Kidney epithelial cell (primary cell): ENCODE measurements around the gene CLDN9. TPM values are rescaled to one million over a fixed set of nuclear protein-coding genes. Genes with fewer than 3 reads are reported as not detected.

ENCODE experiments used
- DNase-seq: peaks from one replicate; pipeline ENCODE4 v3.0.0-alpha.2; 2010; ENCODE audit warnings: low read depth
- H3K27me3 ChIP-seq: 2 replicates; pipeline ENCODE4 v1.6.0; 2011; ENCODE audit warnings: low read length; ENCODE audit not compliant: control insufficient read depth, insufficient read depth
- H3K36me3 ChIP-seq: 2 replicates; pipeline ENCODE4 v1.5.1; 2011; ENCODE audit warnings: low read length; ENCODE audit not compliant: control insufficient read depth, insufficient read depth
- H3K4me3 ChIP-seq: 2 replicates; pipeline ENCODE4 v1.5.1; 2011; ENCODE audit warnings: low read depth, mild to moderate bottlenecking, control low read depth, low read length
- CTCF ChIP-seq: IDR thresholded peaks from 2 replicates; pipeline ENCODE4 v1.5.1; 2011; ENCODE audit warnings: mild to moderate bottlenecking, moderate library complexity, low read length, control low read depth, inconsistent platforms; ENCODE audit not compliant: insufficient read depth, poor library complexity, severe bottlenecking
- total RNA-seq: library from RNA; depleted of rRNA; stranded (reverse); fragments of >200 nt; gene quantifications from 2 replicates; pipeline ENCODE4 v1.2.3, GENCODE V29; 2015

The CLDN9 gene
- total RNA-seq, 1 donor from 2014 or later = 1.0 TPM

DNA sequence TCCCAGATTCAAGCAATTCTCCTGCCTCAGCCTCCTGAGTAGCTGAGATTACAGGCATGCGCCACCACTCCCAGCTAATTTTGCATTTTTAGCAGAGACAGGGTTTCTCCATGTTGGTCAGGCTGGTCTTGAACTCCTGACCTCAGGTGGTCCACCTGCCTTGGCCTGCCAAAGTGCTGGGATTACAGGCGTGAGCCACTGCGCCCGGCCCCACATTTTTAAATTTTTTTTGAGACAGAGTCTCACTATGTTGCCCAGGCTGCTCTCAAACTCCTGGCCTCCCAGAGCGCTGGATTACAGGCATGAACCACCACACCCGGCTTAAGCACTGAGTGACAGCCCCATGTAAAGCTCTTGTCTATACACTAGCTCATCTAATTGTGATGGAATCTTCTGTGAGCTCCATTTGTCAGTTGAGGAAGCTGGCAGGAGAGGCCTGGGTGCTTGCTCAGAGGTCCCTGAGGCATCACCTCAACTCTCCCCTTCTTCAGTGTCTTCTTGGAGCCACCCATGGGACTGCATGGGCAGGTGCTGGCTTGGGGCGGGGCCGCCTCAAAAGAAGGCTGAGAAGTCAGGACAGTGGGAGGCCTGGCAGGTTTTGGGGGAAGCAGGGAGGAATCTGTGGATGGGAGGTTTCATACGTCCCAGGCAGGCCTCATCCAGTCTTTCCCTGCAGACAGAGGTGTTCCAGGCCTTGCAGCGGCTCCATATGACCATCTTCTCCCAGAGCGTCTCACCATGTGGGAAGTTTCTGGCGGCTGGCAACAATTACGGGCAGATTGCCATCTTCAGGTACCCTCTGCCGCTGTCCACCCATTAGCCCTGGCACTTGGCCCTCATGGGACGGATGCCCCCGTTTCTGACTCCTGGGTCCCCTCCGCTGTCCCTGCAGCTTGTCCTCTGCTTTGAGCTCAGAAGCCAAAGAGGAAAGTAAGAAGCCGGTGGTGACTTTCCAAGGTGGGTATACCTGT, 12.6 kb downstream of the CLDN9 start:
- Histone ChIP-seq H3K4me3 (no peak overlapping the region), H3K36me3 (peaks cover 4% of the 10 kb centered on the region), H3K27me3 (peaks cover 20% of the 10 kb centered on the region)
- TF ChIP-seq CTCF = no peak
- no peak for DNase-seq

DNA sequence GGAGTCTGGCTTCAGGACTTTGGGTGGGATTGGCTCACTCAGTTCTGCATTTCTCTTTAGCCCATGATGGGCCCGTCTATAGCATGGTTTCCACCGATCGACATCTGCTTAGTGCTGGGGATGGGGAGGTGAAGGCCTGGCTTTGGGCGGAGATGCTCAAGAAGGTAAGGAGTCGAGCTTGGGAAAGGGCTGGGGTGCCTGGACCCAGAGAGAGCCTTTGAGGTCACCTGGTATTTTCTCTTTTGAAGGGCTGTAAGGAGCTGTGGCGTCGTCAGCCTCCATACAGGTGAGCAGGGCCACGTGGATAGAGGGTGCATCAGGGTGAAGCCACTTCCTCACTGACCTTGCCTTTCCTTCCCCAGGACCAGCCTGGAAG, 13.3 kb downstream of the CLDN9 start:
- H3K36me3 ChIP-seq = peaks cover 4% of the 10 kb centered on the region
- TF ChIP-seq CTCF = no peak
- H3K4me3 ChIP-seq = no peak overlapping the region
- DNase-seq = no peak
- peaks cover 27% of the 10 kb centered on the region for H3K27me3 ChIP-seq

DNA sequence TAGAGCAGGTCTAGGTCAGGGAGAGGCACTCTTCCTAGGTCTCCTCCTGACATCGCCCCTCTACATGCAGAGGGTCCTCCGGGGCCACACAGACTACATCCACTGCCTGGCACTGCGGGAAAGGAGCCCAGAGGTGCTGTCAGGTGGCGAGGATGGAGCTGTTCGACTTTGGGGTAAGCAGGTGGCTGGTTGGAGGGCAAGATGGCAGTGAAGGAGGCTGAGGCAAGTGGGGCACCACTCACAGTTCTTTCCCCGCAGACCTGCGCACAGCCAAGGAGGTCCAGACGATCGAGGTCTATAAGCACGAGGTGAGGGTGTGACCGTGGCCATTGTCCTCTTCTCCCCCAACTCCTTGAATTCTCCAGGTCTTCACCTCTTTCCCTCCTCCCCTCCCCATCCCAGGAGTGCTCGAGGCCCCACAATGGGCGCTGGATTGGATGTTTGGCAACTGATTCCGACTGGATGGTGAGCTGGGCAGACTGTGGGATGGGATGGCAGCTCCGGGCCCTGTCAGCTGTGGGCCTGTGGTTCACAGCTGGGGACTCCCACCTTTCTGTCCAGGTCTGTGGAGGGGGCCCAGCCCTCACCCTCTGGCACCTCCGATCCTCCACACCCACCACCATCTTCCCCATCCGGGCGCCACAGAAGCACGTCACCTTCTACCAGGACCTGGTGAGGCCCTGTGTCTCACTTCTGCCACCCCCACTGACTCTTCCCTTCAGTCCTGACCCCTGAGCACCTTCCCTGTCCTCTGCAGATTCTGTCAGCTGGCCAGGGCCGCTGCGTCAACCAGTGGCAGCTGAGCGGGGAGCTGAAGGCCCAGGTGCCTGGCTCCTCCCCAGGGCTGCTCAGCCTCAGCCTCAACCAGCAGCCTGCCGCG, 14.1 kb downstream of the CLDN9 start:
- no peak for TF ChIP-seq CTCF
- Histone ChIP-seq H3K27me3 (peaks cover 33% of the 10 kb centered on the region), H3K36me3 (peaks cover 4% of the 10 kb centered on the region), H3K4me3 (no peak overlapping the region)
- no peak for DNase-seq

GRCh38 chr16:3027489-3027795, 14.7 kb downstream of the CLDN9 start:
- no peak for DNase-seq
- Histone ChIP-seq H3K4me3 (no peak overlapping the region), H3K27me3 (peaks cover 38% of the 10 kb centered on the region), H3K36me3 (peaks cover 4% of the 10 kb centered on the region)
- TF ChIP-seq CTCF = no peak

DNA sequence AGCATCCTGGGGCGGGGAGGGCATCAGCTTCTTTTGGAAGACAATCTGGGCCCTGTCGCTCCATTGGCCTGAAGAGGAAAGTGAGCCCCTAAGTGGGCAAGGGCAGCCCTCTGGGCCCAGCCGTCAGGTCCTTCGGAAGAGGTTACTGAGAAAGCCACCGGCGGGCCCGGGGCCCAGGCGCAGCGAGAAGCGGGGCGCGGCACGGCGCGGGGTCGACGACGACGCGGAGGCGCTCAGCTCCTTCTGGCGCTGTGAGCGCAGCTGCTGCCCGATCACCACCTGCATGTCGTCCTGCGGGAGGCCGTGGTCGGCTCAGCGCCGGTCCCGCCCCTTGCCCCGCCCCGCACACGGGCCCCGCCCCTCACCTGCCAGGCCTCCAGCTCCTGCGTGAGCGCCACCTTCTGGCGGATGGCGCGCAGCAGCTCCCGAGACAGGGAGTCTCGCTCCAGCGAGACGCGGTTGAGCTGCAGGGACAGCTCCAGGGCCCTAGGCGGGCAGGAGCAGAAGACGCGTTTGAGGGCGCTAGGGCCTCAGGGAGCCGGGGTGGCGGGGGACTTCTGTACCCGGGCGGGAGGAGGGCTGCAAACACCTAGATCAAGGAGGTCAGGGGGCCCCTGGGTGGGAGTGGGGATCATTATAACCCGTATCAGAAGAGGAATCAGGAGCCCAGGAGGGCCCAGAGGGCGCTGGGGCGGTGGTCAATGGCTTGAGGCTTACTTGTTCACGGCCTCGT, 15.4 kb downstream of the CLDN9 start:
- peaks cover 45% of the 10 kb centered on the region for H3K27me3 ChIP-seq
- no peak for DNase-seq
- peaks cover 4% of the 10 kb centered on the region for H3K36me3 ChIP-seq
- TF ChIP-seq CTCF = peak; percentile 82
- no peak overlapping the region for H3K4me3 ChIP-seq
